ENCODE measurements around the gene CAPN12. TPM values are rescaled to one million over a fixed set of nuclear protein-coding genes. Genes with fewer than 3 reads are reported as not detected.

CAPN12 gene
- polyA plus RNA-seq (2011; rRNA removed) (10.0 and 12.3 TPM in 2 replicates), polyA plus RNA-seq (2017; fragmentation: RNase III; extraction: RNeasy Plus Mini Kit Qiagen cat#74134 plus additional on column Dnase treatment) (8.6 to 11.7 TPM (median 11.0 TPM) in 3 replicates), polyA minus RNA-seq (2011; rRNA and poly(A)+ RNA removed) (3.2 and 7.1 TPM in 2 replicates)
- 10.0 and 10.2 TPM in 2 replicates for polyA plus RNA-seq (2012; cell fraction: cytosol; rRNA removed)
- 33.2 and 34.8 TPM in 2 replicates for polyA plus RNA-seq (2012; cell fraction: nucleus; rRNA removed)

DNA sequence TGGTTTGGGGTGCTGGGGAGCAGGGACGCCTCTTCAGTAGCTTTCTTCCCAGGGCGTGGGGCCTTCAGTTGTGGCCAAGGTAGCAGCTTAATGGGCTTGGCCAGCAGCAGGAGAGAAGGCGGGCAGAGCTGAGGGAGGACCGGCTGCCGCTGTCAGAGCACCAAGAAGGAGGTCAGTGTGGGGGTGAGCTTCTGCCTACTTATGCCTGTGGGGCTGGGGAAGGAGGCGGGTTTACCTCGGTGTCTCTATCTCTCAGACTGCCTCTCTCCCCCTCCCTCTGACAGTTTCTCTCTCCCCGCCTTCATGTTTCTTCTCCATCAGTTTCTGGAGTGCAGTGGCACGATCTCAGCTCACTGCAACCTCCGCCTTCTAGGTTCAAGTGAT lies at the start of gene CAPN12:
TSS of gene CAPN12 (minus strand) at position 177 of the 384 bp plus-strand sequence. CDS start 309 bp downstream, outside the sequence.
- TF ChIP-seq RARB (CRISPR knock-in tag; IDR thresholded peaks at IDR 0.05) (no peak), HDAC2 (IDR thresholded peaks at IDR 0.05) (no peak), TFCP2L1 (CRISPR knock-in tag; IDR thresholded peaks at IDR 0.05) (no peak), CEBPB (IDR thresholded peaks at IDR 0.05) (no peak), JUN (IDR thresholded peaks at IDR 0.05) (no peak), CBX2 (IDR thresholded peaks at IDR 0.05; ENCODE audit: borderline replicate concordance, low read depth) (no peak), MAFK (IDR thresholded peaks at IDR 0.05; ENCODE audit: partially characterized antibody) (no peak), SMC3 (IDR thresholded peaks at IDR 0.05) (no peak)
- TF ChIP-seq, protein P1, sequence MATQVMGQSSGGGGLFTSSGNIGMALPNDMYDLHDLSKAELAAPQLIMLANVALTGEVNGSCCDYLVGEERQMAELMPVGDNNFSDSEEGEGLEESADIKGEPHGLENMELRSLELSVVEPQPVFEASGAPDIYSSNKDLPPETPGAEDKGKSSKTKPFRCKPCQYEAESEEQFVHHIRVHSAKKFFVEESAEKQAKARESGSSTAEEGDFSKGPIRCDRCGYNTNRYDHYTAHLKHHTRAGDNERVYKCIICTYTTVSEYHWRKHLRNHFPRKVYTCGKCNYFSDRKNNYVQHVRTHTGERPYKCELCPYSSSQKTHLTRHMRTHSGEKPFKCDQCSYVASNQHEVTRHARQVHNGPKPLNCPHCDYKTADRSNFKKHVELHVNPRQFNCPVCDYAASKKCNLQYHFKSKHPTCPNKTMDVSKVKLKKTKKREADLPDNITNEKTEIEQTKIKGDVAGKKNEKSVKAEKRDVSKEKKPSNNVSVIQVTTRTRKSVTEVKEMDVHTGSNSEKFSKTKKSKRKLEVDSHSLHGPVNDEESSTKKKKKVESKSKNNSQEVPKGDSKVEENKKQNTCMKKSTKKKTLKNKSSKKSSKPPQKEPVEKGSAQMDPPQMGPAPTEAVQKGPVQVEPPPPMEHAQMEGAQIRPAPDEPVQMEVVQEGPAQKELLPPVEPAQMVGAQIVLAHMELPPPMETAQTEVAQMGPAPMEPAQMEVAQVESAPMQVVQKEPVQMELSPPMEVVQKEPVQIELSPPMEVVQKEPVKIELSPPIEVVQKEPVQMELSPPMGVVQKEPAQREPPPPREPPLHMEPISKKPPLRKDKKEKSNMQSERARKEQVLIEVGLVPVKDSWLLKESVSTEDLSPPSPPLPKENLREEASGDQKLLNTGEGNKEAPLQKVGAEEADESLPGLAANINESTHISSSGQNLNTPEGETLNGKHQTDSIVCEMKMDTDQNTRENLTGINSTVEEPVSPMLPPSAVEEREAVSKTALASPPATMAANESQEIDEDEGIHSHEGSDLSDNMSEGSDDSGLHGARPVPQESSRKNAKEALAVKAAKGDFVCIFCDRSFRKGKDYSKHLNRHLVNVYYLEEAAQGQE (IDR thresholded peaks at IDR 0.05), result no peak
- TF ChIP-seq, protein P2, sequence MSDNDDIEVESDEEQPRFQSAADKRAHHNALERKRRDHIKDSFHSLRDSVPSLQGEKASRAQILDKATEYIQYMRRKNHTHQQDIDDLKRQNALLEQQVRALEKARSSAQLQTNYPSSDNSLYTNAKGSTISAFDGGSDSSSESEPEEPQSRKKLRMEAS (IDR thresholded peaks at IDR 0.05), result no peak
- TF ChIP-seq, protein P3, sequence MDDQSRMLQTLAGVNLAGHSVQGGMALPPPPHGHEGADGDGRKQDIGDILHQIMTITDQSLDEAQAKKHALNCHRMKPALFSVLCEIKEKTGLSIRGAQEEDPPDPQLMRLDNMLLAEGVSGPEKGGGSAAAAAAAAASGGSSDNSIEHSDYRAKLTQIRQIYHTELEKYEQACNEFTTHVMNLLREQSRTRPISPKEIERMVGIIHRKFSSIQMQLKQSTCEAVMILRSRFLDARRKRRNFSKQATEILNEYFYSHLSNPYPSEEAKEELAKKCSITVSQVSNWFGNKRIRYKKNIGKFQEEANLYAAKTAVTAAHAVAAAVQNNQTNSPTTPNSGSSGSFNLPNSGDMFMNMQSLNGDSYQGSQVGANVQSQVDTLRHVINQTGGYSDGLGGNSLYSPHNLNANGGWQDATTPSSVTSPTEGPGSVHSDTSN (IDR thresholded peaks at IDR 0.05), result no peak
- TF ChIP-seq, protein P4, sequence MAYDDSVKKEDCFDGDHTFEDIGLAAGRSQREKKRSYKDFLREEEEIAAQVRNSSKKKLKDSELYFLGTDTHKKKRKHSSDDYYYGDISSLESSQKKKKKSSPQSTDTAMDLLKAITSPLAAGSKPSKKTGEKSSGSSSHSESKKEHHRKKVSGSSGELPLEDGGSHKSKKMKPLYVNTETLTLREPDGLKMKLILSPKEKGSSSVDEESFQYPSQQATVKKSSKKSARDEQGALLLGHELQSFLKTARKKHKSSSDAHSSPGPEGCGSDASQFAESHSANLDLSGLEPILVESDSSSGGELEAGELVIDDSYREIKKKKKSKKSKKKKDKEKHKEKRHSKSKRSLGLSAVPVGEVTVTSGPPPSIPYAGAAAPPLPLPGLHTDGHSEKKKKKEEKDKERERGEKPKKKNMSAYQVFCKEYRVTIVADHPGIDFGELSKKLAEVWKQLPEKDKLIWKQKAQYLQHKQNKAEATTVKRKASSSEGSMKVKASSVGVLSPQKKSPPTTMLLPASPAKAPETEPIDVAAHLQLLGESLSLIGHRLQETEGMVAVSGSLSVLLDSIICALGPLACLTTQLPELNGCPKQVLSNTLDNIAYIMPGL (CRISPR knock-in tag; IDR thresholded peaks at IDR 0.05; ENCODE audit: borderline replicate concordance), result no peak
- TF ChIP-seq, protein P5, sequence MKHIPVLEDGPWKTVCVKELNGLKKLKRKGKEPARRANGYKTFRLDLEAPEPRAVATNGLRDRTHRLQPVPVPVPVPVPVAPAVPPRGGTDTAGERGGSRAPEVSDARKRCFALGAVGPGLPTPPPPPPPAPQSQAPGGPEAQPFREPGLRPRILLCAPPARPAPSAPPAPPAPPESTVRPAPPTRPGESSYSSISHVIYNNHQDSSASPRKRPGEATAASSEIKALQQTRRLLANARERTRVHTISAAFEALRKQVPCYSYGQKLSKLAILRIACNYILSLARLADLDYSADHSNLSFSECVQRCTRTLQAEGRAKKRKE (CRISPR knock-in tag; IDR thresholded peaks at IDR 0.05; ENCODE audit: low read depth), result no peak
- Histone ChIP-seq H3K4me1 (peaks cover 4% of the 10 kb centered on the region; the same call in 1 of the 3 replicates), H3K4me2 (no peak within 1 kb of the TSS), H3K9me3 (no peaks in the 10 kb centered on the region), H3K27ac (peak within 1 kb of the TSS in 1 of 2 experiments; percentile 45; a peak in 3 of 6 replicates), H3K4me3 (no peak within 1 kb of the TSS)
- FAIRE-seq (no peak), ATAC-seq (peak; percentile 3 to 10; a peak in 3 of 6 replicates), DNase-seq (ENCODE audit: low read depth in 1 of 2, low spot score in 1 of 2) (no peak)
- WGBS (ENCODE audit: missing lambda C conversion rate), result 88% methylated on average over 10 of the region's 10 CpGs
- ChIA-PET CTCF (interaction anchor here (0.6 to 2.1 kb wide), 15 partner anchors 9 to 230 kb away, joined by 3 to 9 read pairs (median 3); partner anchors contain the start of genes ECH1, MRPS12 and SARS2), POLR2A (interaction anchor here (1.4 kb wide), 1 partner anchor 88 kb away, joined by 3 read pairs; the partner anchor contains the start of gene ECH1)

- no peak for TF ChIP-seq CHD2 (IDR thresholded peaks at IDR 0.05; ENCODE audit: low read length, partially characterized antibody)
- TF ChIP-seq, protein P6, sequence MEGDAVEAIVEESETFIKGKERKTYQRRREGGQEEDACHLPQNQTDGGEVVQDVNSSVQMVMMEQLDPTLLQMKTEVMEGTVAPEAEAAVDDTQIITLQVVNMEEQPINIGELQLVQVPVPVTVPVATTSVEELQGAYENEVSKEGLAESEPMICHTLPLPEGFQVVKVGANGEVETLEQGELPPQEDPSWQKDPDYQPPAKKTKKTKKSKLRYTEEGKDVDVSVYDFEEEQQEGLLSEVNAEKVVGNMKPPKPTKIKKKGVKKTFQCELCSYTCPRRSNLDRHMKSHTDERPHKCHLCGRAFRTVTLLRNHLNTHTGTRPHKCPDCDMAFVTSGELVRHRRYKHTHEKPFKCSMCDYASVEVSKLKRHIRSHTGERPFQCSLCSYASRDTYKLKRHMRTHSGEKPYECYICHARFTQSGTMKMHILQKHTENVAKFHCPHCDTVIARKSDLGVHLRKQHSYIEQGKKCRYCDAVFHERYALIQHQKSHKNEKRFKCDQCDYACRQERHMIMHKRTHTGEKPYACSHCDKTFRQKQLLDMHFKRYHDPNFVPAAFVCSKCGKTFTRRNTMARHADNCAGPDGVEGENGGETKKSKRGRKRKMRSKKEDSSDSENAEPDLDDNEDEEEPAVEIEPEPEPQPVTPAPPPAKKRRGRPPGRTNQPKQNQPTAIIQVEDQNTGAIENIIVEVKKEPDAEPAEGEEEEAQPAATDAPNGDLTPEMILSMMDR (IDR thresholded peaks at IDR 0.05), result no peak
- no peak for TF ChIP-seq POLR2AphosphoS2 (conservative IDR thresholded peaks at IDR 0.05; ENCODE audit: low read length)
- TF ChIP-seq, protein P2 (IDR thresholded peaks at IDR 0.05), result no peak
- TF ChIP-seq NPAS2 (CRISPR knock-in tag; IDR thresholded peaks at IDR 0.05; ENCODE audit: borderline replicate concordance), result no peak
- TF ChIP-seq ZNF302 (CRISPR knock-in tag; IDR thresholded peaks at IDR 0.05), result no peak
- TF ChIP-seq, protein P7, sequence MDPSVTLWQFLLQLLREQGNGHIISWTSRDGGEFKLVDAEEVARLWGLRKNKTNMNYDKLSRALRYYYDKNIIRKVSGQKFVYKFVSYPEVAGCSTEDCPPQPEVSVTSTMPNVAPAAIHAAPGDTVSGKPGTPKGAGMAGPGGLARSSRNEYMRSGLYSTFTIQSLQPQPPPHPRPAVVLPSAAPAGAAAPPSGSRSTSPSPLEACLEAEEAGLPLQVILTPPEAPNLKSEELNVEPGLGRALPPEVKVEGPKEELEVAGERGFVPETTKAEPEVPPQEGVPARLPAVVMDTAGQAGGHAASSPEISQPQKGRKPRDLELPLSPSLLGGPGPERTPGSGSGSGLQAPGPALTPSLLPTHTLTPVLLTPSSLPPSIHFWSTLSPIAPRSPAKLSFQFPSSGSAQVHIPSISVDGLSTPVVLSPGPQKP (IDR thresholded peaks at IDR 0.05; ENCODE audit: low read depth, low read length), result no peak
- no peak for TF ChIP-seq KDM1A (IDR thresholded peaks at IDR 0.05; ENCODE audit: low read depth)
- no peak overlapping the region for H3K4me2 ChIP-seq
- peaks cover 6% of the 10 kb centered on the region for H3K4me1 ChIP-seq
- DNase-seq (ENCODE audit: low read depth in 1 of 2, low spot score in 1 of 2), result no peak
- no peak for ATAC-seq
- CTCF ChIA-PET, result interaction anchor here (0.5 to 2.3 kb wide), 14 partner anchors 11 to 250 kb away, joined by 3 to 12 read pairs (median 4); partner anchors contain the start of gene LGALS7
- POLR2A ChIA-PET, result interaction anchor here (0.8 to 1.3 kb wide), 3 partner anchors 19 to 56 kb away, joined by 3 to 4 read pairs (median 4); no protein-coding TSS in a partner anchor
- H3K27ac ChIP-seq, result peak overlapping the region in 1 of 2 experiments; percentile 54; a peak in 1 of 6 replicates
- WGBS (ENCODE audit: missing lambda C conversion rate), result 88% methylated on average over 5 of the region's 5 CpGs
- H3K9me3 ChIP-seq, result no peaks in the 10 kb centered on the region
- no peak for FAIRE-seq
- H3K4me3 ChIP-seq, result no peak overlapping the region
Measured at GRCh38 chr19:38793671-38794070, 49.4 kb upstream of the CAPN12 start.
